ENCODE data around the gene GDF3.
"Not testable (repeated sequence)": the region's sequence is repeated elsewhere in the genome, so short reads cannot be mapped to it uniquely, and the experiment has no call there.

GRCh38 chr12:7730984-7731383 is 35.4 kb upstream of the GDF3 start:
- TF ChIP-seq CTCF (conservative IDR thresholded peaks at IDR 0.05 in 1 of 2, IDR thresholded peaks at IDR 0.05 in 1 of 2; ENCODE audit: low read depth in 1 of 2, low read length in 2 of 2); EZH2 (IDR thresholded peaks at IDR 0.05; ENCODE audit: low read length, missing control alignments): not testable (repeated sequence)

Measured in fibroblast of lung (primary cell).